H1 (cell line): ENCODE measurements around the gene BOLA3. TPM values are rescaled to one million over a fixed set of nuclear protein-coding genes. Genes with fewer than 3 reads are reported as not detected.

Experiments
- CTCF ChIA-PET: fragments of 300-600 bp; sonication (Branson Sonifier 250); formaldehyde crosslinking; loops from one replicate; lab custom pipeline; 2021; ENCODE audit not compliant: partially characterized antibody; lab: Charles Lee
- POLR2A ChIA-PET: fragments of 300-600 bp; sonication (Branson Sonifier 250); formaldehyde crosslinking; loops from one replicate; lab custom pipeline; 2021; ENCODE audit warnings: inconsistent platforms; ENCODE audit not compliant: partially characterized antibody; lab: Charles Lee
- DNase-seq, 2 experiments: peaks; one replicate each; pipeline versions ENCODE4 v3.0.0 to v3.0.0-alpha.2; 2010 to 2022; ENCODE audit warnings: low spot score in 2 of 2, low read depth in 1 of 2, mixed read lengths in 1 of 2
- FAIRE-seq: peaks from 2 replicates; lab custom pipeline; 2011; peaks lifted over from hg19 to GRCh38; lab: Jason Lieb, UNC
- H2AFZ ChIP-seq: 2 replicates; pipeline ENCODE4 v1.8.1; 2012; ENCODE audit warnings: low read length, inconsistent platforms
- H2AK5ac ChIP-seq: 2 replicates; pipeline ENCODE4 v1.6.1; 2013; ENCODE audit warnings: low read depth, low read length
- H2BK120ac ChIP-seq: replicated peaks from 2 replicates; pipeline ENCODE3; 2013; ENCODE audit warnings: low read depth, low read length, inconsistent platforms
- H2BK12ac ChIP-seq: 2 replicates; pipeline ENCODE4 v1.6.1; 2013; ENCODE audit warnings: low read depth, low read length
- H2BK15ac ChIP-seq: 2 replicates; pipeline ENCODE4 v1.6.1; 2013; ENCODE audit warnings: low read length
- H2BK20ac ChIP-seq: 2 replicates; pipeline ENCODE4 v1.6.1; 2013; ENCODE audit warnings: low read length
- H2BK5ac ChIP-seq: 2 replicates; pipeline ENCODE4 v1.6.1; 2013; ENCODE audit warnings: low read depth, low read length
- H3K14ac ChIP-seq: 2 replicates; pipeline ENCODE4 v1.6.1; 2013; ENCODE audit warnings: inconsistent platforms; ENCODE audit not compliant: insufficient read length
- H3K18ac ChIP-seq: 2 replicates; pipeline ENCODE4 v1.6.1; 2013; ENCODE audit warnings: low read length; ENCODE audit errors: extremely low read depth
- H3K23ac ChIP-seq: 2 replicates; pipeline ENCODE4 v1.6.1; 2013; ENCODE audit warnings: inconsistent platforms; ENCODE audit not compliant: insufficient read length
- H3K23me2 ChIP-seq: 2 replicates; pipeline ENCODE4 v1.6.1; 2013; ENCODE audit warnings: low read depth, low read length
- H3K27ac ChIP-seq: 2 replicates; pipeline ENCODE4 v1.6.1; 2011; ENCODE audit warnings: low read depth, low read length, inconsistent platforms
- H3K27me3 ChIP-seq, 4 experiments: replicated peaks in 1 of 4; 1 replicate in 1 of 4; 2 replicates in 3 of 4; pipeline versions ENCODE4 v1.6.1 to v1.8.1; 2011 to 2013; ENCODE audit warnings: low read length in 3 of 4, mild to moderate bottlenecking in 3 of 4, inconsistent platforms in 2 of 4, mixed read lengths in 2 of 4, moderate library complexity in 1 of 4; ENCODE audit not compliant: control insufficient read depth in 3 of 4, insufficient read depth in 3 of 4; ENCODE audit errors: extremely low read depth in 1 of 4
- H3K36me3 ChIP-seq, 4 experiments: 2 replicates each; pipeline versions ENCODE4 v1.6.1 to v1.8.1; 2011 to 2013; ENCODE audit warnings: mild to moderate bottlenecking in 4 of 4, low read length in 3 of 4, moderate library complexity in 2 of 4, control low read depth in 1 of 4, inconsistent platforms in 1 of 4; ENCODE audit not compliant: insufficient read depth in 4 of 4, control insufficient read depth in 2 of 4
- H3K4ac ChIP-seq: replicated peaks from 2 replicates; pipeline ENCODE3; 2013; ENCODE audit warnings: low read length, low read depth, mixed read lengths, inconsistent platforms; ENCODE audit not compliant: insufficient read length
- H3K4me1 ChIP-seq, 4 experiments: replicated peaks in 1 of 4; 1 replicate in 1 of 4; 2 replicates in 3 of 4; pipeline versions ENCODE4 v1.6.1 to v1.8.1; 2011 to 2013; ENCODE audit warnings: low read length in 3 of 4, inconsistent platforms in 2 of 4, mixed read lengths in 1 of 4; ENCODE audit not compliant: insufficient read depth in 4 of 4, control insufficient read depth in 3 of 4
- H3K4me2 ChIP-seq, 2 experiments: 2 replicates each; pipeline versions ENCODE4 v1.6.1 to v1.8.1; 2011 to 2013; ENCODE audit warnings: low read depth in 2 of 2, low read length in 2 of 2, control low read depth in 1 of 2, inconsistent platforms in 1 of 2, mild to moderate bottlenecking in 1 of 2; ENCODE audit not compliant: insufficient read depth in 1 of 2
- H3K4me3 ChIP-seq, 4 experiments: fragments of 200-600, 300-600 bp in 1 of 4; sonication (generic), shearing (Covaris generic), sonication (Bioruptor Twin) in 1 of 4; 2 replicates each; pipeline versions ENCODE4 v1.5.1 to v1.8.1; 2011 to 2016; ENCODE audit warnings: low read length in 4 of 4, low read depth in 3 of 4, control low read depth in 2 of 4, inconsistent platforms in 2 of 4, mild to moderate bottlenecking in 2 of 4, mixed read lengths in 1 of 4, moderate library complexity in 1 of 4; ENCODE audit not compliant: insufficient read depth in 2 of 4; ENCODE audit errors: extremely low read depth in 1 of 4
- H3K56ac ChIP-seq: replicated peaks from 2 replicates; pipeline ENCODE3; 2013; ENCODE audit warnings: low read depth, mild to moderate bottlenecking, mixed read lengths, low read length, inconsistent platforms; ENCODE audit not compliant: insufficient read length
- H3K79me1 ChIP-seq: 2 replicates; pipeline ENCODE4 v1.6.1; 2013; ENCODE audit warnings: low read depth, low read length, control low read depth
- H3K79me2 ChIP-seq, 2 experiments: 2 replicates each; pipeline versions ENCODE4 v1.6.1 to v1.8.1; 2012 to 2013; ENCODE audit warnings: low read length in 2 of 2, mild to moderate bottlenecking in 2 of 2, inconsistent platforms in 1 of 2; ENCODE audit not compliant: insufficient read depth in 2 of 2, control insufficient read depth in 1 of 2
- H3K9ac ChIP-seq, 4 experiments: replicated peaks in 1 of 4; 1 replicate in 1 of 4; 2 replicates in 3 of 4; pipeline versions ENCODE4 v1.6.1 to v1.8.1; 2011 to 2013; ENCODE audit warnings: low read depth in 3 of 4, low read length in 3 of 4, control low read depth in 2 of 4, mild to moderate bottlenecking in 2 of 4, moderate library complexity in 2 of 4, inconsistent platforms in 1 of 4; ENCODE audit errors: extremely low read depth in 1 of 4
- H3K9me3 ChIP-seq, 2 experiments: 2 replicates each; pipeline versions ENCODE4 v1.6.1 to v1.8.1; 2012 to 2013; ENCODE audit warnings: mild to moderate bottlenecking in 2 of 2, moderate library complexity in 2 of 2, control low read depth in 1 of 2, inconsistent platforms in 1 of 2, low read depth in 1 of 2, low read length in 1 of 2, mixed read lengths in 1 of 2; ENCODE audit not compliant: insufficient read depth in 2 of 2
- H4K20me1 ChIP-seq, 2 experiments: replicated peaks in 1 of 2; 2 replicates each; pipeline versions ENCODE3 to v1.8.1; 2011 to 2013; ENCODE audit warnings: inconsistent platforms in 2 of 2, low read length in 2 of 2, mild to moderate bottlenecking in 1 of 2; ENCODE audit not compliant: insufficient read depth in 2 of 2, control insufficient read depth in 1 of 2
- H4K5ac ChIP-seq: 2 replicates; pipeline ENCODE4 v1.6.1; 2013; ENCODE audit warnings: low read length, low read depth, mixed read lengths, inconsistent platforms; ENCODE audit not compliant: insufficient read length
- H4K8ac ChIP-seq: 2 replicates; pipeline ENCODE4 v1.8.0; 2013; ENCODE audit warnings: mild to moderate bottlenecking, moderate library complexity, low read length, inconsistent platforms; ENCODE audit not compliant: insufficient read depth; ENCODE audit errors: extremely low read depth
- H4K91ac ChIP-seq: replicated peaks from 2 replicates; pipeline ENCODE3; 2013; ENCODE audit warnings: low read length, mixed read lengths, inconsistent platforms; ENCODE audit not compliant: insufficient read length
- ATF2 ChIP-seq: IDR thresholded peaks from 2 replicates; pipeline ENCODE4 v1.6.1; 2012; ENCODE audit warnings: low read length, inconsistent platforms
- CBX5 ChIP-seq: fragments of 300-800, 300-1000 bp; sonication (generic); IDR thresholded peaks from 2 replicates; pipeline ENCODE4 v1.7.1; 2016; ENCODE audit warnings: antibody characterized with exemption, low read length, low read depth
- CBX8 ChIP-seq: fragments of 300-800, 300-1000 bp; sonication (generic); IDR thresholded peaks from 2 replicates; pipeline ENCODE4 v1.7.1; 2016; ENCODE audit warnings: low read depth, low read length, borderline replicate concordance
- KDM1A ChIP-seq: fragments of 200-600, 300-600 bp; sonication (generic); IDR thresholded peaks from 2 replicates; pipeline ENCODE4 v1.7.1; 2016; ENCODE audit warnings: mild to moderate bottlenecking, low read length, borderline replicate concordance
- SIRT6 ChIP-seq: IDR thresholded peaks from one replicate; pipeline ENCODE4 v1.7.1; 2012; ENCODE audit warnings: low read length, inconsistent platforms
- SP1 ChIP-seq: IDR thresholded peaks from 2 replicates; pipeline ENCODE4 v1.6.1; 2011; ENCODE audit warnings: low read depth, low read length
- TBP ChIP-seq: IDR thresholded peaks from 2 replicates; pipeline ENCODE4 v1.6.1; 2011; ENCODE audit warnings: low read depth, low read length, improper control_type of control experiment
- WGBS, 2 experiments: shearing (Covaris generic) in 1 of 2; methylation state at CpG; one replicate each; pipeline versions ENCODE4 v1.1.6 to v1.1.7; 2013 to 2015; ENCODE audit warnings: low lambda C conversion rate in 2 of 2, mixed read lengths in 2 of 2, inconsistent platforms in 1 of 2, low coverage in 1 of 2, missing lambda C conversion rate in 1 of 2; ENCODE audit not compliant: insufficient replicate concordance in 2 of 2, insufficient coverage in 1 of 2, insufficient read length in 1 of 2; ENCODE audit errors: extremely low coverage in 1 of 2, missing lambda C conversion rate in 1 of 2; 5-methylcytosine and 5-hydroxymethylcytosine counted together
- polyA plus RNA-seq, 7 experiments: library from polyadenylated mRNA; depleted of rRNA in 3 of 7; stranded (reverse) in 5 of 7; unstranded in 2 of 7; fragments of >200 nt in 5 of 7; fragments of 200-250 nt in 2 of 7; gene quantifications; 1 replicate in 5 of 7; 2 replicates in 1 of 7; 4 replicates in 1 of 7; pipeline versions ENCODE4 v1.2.1 to v1.2.3, GENCODE V29; 2011 to 2013; ENCODE audit warnings: missing spikeins in 2 of 7, mixed read lengths in 2 of 7
- total RNA-seq: library from RNA; stranded (reverse); fragmentation: NEBNext Ultra II Directional; extraction: Animal tissue kit (Norgen Biotek cat#: 25700); gene quantifications from 2 replicates; pipeline ENCODE4 v1.2.1, GENCODE V29; 2021

Gene BOLA3
- total and polyA plus RNA-seq, 2 of the 8 experiments (the other 6 are each of a cell fraction or from before 2014, with no cell fraction given), result 46.1 to 67.3 TPM

GRCh38 chr2:74188018-74188601 is 40.4 kb upstream of the BOLA3 start:
- peak overlapping the region; percentile 34 to 42 for H3K4me2 ChIP-seq
- no peaks in the 10 kb centered on the region for H4K20me1 ChIP-seq
- peak overlapping the region; percentile 91 for H2AFZ ChIP-seq
- FAIRE-seq (no peak), DNase-seq (no peak)
- 73% methylated on average over 6 of the region's 6 CpGs; no CpG with 5 or more reads in 1 of the 2 experiments for WGBS, 2 experiments
- no peak overlapping the region; a peak in 2 of 7 replicates for H3K9ac ChIP-seq
- H2BK20ac ChIP-seq, result peak overlapping the region; percentile 87
- peak overlapping the region; percentile 95 for H2BK120ac ChIP-seq
- ChIA-PET CTCF (interaction anchor here (0.6 to 1.8 kb wide), 5 partner anchors 8 to 36 kb away, joined by 3 to 5 read pairs (median 4); partner anchors contain the start of genes MOB1A and MTHFD2), POLR2A (interaction anchor here (0.8 to 72.1 kb wide), 4 partner anchors 10 to 68 kb away, joined by 3 to 2699 read pairs (median 1351); partner anchors contain the start of genes BOLA3, MOB1A and MTHFD2)
- H4K5ac ChIP-seq, result peak overlapping the region; percentile 89
- 0 out of 8 replicates have a peak overlapping the region, but pooled peaks of 1 of the 4 experiments have one; percentile 5 for H3K4me3 ChIP-seq
- no peaks in the 10 kb centered on the region for H3K36me3 ChIP-seq
- no peaks in the 10 kb centered on the region for H3K9me3 ChIP-seq
- peak overlapping the region; percentile 69 for H3K27ac ChIP-seq
- H2BK12ac ChIP-seq, result peak overlapping the region; percentile 33; the same call in 1 of the 2 replicates
- no peaks in the 10 kb centered on the region for H3K79me2 ChIP-seq
- H2BK5ac ChIP-seq, result peak overlapping the region; percentile 78; the same call in 1 of the 2 replicates
- peak overlapping the region; percentile 91 for H4K91ac ChIP-seq
- peak overlapping the region; percentile 2 for H3K14ac ChIP-seq
- H3K56ac ChIP-seq, result peak overlapping the region; percentile 86
- peak overlapping the region; percentile 98 for H3K4ac ChIP-seq
- no peaks in the 10 kb centered on the region for H3K27me3 ChIP-seq
- H3K23ac ChIP-seq, result no peak overlapping the region
- peak overlapping the region; percentile 86 for H4K8ac ChIP-seq
- TF ChIP-seq SIRT6 (no peak), KDM1A (no peak; the same call in 1 of the 2 replicates), TBP (peak; percentile 39; the same call in 1 of the 2 replicates), CBX5 (no peak), CBX8 (no peak), SP1 (no peak), ATF2 (no peak)
- H2AK5ac ChIP-seq, result no peak overlapping the region; the same call in 1 of the 2 replicates
- peaks cover 2 to 13% (median 3%) of the 10 kb centered on the region in 4 experiments for H3K4me1 ChIP-seq
- no peaks in the 10 kb centered on the region for H3K79me1 ChIP-seq
- H3K18ac ChIP-seq, result peak overlapping the region; percentile 84
- H2BK15ac ChIP-seq, result no peak overlapping the region
- no peaks in the 10 kb centered on the region for H3K23me2 ChIP-seq
